NCI-H446 treated with DMSO at 0.1 percent for 48 hours (cell line): ENCODE data around the gene TCF3.
"Not testable (repeated sequence)": the region's sequence is repeated elsewhere in the genome, so short reads cannot be mapped to it uniquely, and the experiment has no call there.

Experiments used
- DNase-seq: peaks from one replicate; lab custom pipeline; 2025; lab: John Stamatoyannopoulos, UW

Gene TCF3

DNA sequence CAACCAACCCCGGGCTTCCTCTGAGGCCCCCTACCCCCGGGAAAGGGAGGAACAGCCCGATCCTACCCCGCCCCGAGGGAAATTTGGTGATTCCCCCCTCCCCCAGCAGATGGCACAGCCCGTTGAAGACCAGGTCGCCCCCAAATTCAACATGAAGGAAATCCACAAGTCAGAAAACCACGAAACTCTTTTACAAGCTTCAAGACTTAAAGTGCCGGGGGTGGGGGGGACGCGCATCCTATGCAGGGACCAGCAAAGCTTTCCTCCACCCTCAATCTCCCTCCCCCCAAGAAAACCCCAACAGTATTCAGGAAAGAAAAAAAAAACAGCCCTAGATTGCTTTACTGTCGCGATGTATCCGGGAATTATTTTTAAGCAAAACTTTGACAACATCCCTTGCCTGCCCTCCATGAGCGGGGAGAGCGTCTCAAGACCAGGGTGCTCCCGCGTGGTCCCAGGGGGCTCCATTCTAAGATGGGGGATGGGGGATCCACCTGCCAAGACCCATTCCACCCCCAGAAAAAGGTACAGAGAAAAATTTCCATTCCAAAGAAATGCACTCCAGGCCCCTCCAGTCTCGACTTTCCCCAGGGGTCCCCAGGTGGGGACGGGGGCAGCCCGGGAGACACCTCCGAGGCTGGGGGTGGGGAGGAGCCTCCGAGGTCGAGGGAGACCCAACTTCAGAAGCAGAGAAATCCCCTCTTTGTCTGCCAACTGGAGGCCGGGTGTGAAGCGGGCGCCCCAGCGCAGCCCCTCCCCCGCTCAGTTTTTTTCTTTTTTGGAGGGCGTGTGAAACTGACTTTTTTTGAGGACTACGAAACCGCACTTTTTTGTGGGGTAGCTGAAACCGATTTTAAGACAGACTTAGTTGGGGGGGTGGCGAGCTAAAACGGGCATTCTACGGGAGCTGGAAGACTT is 1.5 kb downstream of the TCF3 start:
- no peak for DNase-seq

DNA sequence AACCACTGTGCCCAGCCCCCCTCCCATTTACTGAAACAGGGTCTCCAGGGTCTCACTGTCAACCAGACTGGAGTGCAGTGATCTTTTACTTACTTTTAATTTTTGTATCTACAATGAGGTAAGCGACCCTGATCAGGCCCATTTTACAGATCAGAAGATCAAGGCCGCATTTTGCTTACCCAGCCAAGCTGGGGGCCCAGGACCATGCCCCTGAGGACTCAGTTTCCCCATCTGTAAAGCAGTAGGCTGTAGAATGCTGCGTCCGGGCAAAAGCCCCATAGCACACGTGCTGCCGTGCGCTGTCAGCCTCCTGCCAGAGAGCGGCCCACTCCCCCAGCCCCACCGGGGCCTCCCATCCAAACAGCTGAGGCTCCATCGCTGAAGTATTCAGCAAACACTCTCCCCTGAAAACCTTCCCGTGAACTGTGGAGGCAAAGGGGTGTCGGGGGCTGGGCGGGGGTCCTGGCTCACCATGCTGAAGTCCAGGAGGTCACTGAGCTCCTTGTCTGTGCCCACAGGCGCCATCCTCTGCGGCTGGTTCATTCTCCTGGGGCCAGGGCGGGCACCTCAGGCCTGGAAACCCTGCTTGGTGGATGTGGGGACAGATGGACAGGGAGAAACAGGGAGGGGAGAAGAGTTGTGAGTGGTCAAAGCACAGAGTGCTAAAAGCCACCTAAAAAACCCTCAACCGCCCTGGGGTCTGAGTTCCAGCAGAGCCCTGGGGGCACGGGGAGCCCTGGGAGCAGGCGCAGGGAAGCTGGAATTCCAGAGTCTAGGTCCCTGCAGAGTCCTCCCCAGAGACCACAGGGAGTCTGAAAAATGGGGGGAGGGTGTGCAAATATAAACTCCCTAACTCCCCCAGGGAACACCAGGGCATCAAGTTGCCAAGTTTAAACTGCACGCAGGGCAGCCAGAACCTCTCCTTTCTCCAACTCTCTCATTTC is 2.4 kb downstream of the TCF3 start:
- no peak for DNase-seq

DNA sequence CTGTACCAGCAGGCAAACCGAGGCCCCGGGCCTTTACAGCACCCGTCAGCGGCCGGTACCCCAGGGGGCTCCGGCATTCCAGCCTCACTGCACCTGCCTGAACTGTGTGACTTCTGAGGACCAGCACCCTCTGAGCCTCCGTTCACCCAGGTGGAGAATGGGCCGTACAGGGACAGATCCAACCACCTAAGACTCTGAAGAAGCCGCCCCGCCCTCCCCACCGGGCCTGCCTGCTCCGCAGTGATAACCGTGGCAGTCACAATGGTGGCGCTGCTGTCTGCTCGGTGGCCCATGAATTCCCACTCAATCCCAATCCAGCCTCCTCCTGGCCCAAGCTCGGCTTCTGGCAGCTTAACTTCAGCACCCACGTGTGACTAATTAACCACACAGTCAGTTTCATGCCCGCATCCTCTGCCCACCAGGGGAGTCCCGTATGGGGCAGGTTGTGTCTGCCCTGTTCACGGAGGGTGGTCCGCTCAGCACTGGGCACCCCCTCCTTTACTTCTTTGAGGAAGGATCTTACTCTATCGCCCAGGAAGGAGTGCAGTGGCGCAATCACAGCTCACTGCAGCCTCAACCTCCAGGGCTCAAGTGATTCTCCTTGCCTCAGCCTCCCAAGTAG is 3.4 kb downstream of the TCF3 start:
- no peak for DNase-seq

DNA sequence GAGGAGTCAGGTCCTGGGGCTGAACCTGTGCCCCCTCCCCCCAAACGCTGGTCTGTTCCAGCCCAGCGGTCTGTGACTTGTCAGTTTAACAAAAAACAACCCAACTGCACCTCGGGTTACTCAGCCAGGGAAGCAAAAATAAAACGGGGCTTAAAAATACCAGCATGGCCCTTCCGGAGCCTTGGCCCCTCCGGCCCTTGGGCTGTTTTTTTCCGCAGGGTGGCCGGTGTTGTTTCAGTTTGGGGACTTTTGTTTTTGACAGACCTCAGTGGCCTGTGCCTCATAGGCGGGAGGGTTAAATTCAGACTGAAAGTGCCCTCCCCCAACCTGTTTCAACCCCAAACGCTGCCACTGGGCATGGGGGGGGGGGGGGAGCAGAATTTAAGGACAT is 4.0 kb downstream of the TCF3 start:
- DNase-seq, result no peak

DNA sequence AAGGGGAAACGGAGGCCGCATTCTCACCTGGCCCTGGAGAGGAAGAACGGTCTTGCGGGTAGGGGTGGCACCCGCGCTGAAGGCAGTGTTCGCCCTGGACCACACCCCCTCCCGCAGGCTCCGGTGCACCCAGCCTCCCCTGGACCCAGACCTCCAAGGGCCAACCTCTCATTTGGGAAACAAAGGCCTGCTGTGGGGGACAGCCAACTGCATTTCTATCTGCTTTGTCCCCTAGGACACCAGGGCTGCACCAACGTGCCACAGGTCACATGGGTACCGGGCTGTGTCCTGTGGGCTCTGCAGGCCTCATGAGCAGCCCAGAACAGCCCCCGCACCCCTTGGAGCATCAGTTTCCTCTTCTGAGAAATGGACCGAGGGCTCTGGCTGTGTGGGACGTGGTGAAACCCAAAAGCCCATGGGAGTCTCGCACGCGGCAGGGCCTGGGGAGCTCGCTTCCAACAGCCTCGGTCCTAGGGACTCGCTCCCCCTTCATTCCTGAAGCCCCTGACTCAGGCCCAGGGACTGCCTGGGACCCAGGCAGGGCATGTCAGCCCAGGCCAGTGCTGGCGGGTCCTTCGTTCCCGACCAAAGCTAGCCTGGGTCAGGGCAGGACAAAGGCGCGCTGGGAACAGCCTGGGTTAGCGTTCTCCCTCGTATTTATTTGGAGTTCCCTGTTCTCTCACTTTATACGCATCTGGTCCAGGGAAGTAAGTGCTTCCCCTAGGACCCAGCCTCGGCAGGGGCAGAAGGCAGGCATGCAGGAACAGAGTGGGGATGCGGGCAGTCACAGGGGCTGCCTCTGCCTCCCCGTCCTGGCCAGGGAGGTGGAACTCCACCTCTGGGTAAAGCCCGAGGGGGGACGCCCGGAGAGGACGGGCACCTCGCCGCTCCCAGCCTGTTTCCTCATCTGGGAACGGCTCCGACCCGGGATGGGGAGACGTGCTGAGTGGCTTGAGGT is 4.6 kb downstream of the TCF3 start:
- DNase-seq, result no peak

DNA sequence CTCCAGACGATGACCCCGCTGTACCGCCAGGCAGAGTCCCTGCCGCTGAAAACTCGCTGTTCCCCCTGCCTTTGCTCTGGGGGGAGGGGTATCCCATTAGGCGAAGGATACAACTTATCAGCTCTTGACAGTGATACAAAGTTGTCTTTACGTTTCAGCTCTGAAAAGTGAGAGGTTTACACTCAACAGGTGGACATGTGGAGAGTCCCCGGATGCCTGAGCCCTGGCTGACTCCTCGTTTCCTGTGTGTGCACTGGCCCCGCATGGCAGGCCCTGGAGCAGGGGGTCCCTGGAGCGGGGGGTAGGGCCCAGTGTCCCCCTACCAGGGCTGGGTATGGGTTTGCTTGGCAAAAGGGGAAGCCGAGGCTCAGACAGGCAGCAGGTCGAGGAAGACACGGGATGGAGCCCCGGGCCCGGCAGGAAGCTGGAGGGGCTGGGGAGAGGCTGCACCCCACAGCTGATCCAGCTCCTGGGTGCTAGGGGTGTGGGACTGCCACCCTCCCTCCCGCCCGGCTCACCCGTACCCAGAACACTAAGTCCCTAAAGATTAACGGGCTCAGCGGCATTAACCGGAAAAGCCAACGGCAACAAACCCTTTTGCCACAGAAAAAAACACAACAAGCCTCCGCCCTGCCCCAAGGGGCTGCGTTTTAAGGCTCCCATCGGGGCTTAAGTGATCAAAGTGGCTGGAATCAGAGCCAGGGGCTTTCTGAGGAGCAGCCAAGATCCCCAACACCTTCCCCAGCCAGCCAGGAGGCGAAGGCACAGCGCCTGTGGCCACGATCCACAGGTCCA is 5.6 kb downstream of the TCF3 start:
- DNase-seq, result no peak

DNA sequence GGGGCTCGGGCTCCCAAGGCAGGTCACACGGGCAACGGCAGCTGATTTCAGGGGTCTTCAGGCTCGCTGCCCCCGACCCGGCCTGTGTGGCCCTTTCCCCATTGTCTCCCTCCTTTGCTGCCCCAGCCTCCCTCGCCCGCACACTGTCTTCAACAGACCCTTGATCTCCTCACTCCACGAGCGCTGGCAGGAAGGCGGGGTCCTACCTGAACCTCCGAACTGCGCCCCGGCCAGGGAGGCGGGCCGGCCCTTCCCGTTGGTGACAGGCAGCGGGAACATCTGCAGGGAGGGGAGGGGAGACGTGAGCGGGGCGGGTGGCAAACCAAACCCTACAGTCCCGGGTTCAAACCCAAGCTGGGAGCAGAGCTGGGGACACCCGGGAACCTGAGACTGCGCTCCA is 6.3 kb downstream of the TCF3 start:
- no peak for DNase-seq

DNA sequence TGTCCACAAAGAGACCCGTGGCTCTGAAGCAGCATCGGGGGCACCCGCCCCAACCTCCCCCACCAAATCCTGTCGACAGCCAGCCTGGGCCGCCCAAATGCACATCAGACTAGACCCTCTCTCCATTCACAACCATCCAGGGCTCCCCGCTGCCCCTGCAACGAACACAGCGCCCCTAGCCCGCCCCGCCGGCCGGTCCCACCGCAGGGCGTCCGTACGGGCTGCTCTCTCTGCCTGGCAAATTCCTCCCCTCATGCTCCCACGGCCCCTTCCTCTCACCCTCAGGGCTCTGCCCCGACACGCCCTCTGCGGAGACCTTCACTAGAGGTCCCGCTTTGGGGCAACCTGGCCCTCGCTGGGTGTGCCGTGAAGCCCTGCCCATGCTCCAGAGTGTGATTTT is 7.1 kb downstream of the TCF3 start:
- DNase-seq, result no peak

DNA sequence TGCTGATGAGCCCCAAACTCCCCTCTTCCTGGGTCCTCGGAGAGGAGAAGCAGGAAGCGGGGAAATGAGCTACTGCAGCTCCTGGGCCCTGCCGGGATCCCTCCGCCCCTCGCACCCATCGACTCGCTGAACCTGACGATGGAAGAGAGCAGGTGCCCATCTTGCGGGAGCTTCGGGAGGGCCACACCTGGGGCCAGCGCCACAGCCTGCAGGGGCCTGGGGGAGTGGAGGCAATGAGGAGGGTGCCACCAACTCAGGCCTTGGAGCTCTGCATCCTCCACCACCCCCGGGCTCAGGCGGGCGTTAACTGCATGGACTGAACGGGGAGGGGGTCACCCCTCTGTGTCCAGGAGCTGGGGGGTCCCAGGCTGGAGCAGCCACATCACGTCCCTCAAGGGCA is 8.3 kb downstream of the TCF3 start:
- DNase-seq, result no peak

DNA sequence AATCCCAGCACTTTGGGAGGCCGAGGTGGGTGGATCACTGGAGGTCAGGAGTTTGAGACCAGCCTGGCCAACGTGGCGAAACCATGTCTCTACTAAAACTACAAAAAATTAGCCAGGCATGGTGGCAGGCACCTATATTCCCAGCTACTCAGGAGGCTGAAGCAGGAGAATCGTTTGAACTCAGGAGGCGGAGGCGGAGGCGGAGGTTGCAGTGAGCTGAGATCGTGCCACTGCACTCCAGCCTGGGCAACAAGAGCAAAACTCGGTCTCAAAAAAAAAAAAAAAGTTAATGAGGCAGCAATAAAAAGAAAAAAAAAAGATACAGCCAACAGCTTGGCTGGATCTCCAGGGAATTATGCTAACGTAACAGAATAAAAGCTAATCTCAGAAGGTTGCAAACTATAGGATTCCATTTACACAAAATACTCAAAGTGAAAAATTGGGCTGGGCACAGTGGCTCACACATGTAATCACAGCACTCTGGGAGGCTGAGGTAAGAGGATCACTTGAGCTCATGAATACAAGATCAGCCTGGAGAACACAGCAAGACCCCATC is 11.4 kb downstream of the TCF3 start:
- DNase-seq, result not testable (repeated sequence)

DNA sequence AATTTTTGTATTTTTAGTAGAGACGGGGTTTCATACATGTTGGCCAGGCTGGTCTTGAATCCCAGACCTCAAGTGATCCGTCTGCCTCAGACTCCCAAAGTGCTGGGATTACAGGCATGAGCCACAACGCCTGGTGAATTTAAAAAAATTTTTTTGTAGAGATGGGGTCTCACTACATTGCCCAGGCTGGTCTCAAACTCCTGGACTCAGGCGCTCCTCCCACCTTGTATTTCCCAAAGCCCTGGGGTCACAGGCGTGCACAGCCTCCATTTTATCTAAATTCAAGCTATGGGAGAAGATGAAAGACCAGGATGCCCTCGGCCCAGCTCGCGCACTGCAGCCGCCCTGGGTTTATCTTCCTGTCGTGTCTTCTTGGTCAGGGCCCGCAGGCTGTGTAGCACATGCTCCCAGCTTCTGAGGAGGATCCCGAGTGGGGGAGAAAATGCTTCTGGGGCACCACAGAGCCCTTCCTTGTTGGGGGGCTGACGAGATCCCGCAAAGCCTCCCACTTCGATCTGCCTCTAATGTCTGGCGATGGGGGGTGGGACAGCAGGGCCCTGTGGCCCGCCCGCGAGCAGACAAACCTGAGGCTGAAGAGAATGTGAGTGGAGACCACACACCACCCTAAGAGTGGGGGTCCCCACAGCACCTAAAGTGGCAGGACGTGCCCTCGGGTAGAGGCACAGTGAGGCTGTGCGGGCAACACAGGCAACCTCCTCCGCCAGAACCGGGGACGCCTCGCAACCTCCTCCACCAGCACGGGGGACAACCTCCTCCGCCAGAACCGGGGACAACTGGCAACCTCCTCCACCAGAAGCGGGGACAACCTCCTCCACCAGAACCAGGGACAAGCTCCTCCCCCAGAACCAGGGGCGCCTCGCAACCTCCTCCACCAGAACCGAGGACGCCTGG is 15.8 kb downstream of the TCF3 start:
- no peak for DNase-seq

DNA sequence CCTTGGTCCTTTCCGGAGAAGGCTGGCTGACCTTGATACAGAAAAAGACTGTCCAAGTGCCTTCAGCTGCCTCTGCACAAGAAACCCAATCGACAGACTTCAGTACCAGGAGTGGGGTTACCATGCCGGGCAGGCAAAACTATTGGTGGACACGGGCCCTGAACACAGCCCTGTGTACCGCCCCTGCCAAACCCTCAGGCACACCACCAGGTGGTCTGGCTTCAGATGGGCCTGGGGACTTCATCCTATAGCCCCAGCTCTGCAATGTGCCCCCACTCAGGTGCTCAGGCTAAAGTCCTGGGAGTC is 17.5 kb downstream of the TCF3 start:
- DNase-seq, result no peak

DNA sequence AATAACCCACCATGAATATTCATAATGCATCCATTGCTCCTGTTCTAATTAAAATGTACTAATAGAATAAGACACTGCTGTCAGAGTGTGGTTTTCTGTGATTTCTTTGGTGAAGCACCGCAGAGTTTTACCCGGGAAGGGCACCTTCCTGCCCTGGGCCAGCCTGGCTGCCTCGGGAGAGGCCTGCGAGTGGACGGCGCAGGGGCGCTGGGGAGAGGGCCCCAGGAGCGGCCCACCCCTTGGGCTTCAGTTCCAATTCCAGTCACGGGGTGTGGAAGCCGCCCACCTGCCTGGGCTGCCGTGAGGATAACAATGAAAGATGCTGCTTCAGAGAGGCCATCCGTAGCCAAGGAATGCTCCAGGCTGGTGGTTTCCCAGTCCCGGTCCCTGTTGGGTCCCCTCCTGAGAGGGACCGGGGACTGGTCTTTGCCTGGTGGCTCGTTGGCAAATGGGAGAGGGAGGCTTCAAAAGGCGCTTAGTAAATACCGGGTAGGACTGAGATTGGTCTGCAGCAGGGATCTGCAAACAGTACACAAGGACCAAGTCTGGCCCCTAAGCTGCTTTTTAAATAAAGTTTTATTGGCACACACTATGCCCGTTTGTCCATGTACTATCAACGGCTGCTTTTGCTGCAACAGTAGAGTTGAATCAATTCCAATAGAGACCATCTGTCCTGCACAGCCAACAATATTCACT is 18.0 kb downstream of the TCF3 start:
- peak; percentile 50 for DNase-seq

DNA sequence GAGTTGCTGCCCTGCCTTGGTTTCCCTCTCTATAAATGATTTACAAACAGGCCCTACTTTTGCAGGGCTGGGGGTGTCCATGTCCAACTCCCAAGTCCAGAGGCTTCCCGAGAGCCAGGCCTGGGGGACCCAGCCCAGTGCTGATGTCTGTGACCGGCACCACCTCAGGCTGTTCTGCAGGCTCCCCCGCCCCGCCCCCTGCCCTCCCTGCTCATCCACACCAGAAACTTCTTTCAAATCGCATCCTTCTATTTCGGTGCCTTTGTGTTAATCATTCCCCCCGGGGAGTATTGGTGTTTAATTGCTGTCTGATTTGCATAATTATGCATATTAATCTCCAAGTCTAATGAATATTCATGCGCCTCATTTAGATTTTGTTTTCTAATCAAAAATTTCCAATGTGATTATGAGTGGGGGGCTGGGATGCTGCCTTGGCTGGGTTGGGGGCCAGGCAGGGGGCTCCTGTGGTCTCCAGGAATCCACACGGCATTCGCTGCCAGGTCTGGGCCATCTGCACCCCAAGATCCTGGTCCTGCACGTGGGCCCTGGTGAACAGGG is 19.1 kb downstream of the TCF3 start:
- no peak for DNase-seq

DNA sequence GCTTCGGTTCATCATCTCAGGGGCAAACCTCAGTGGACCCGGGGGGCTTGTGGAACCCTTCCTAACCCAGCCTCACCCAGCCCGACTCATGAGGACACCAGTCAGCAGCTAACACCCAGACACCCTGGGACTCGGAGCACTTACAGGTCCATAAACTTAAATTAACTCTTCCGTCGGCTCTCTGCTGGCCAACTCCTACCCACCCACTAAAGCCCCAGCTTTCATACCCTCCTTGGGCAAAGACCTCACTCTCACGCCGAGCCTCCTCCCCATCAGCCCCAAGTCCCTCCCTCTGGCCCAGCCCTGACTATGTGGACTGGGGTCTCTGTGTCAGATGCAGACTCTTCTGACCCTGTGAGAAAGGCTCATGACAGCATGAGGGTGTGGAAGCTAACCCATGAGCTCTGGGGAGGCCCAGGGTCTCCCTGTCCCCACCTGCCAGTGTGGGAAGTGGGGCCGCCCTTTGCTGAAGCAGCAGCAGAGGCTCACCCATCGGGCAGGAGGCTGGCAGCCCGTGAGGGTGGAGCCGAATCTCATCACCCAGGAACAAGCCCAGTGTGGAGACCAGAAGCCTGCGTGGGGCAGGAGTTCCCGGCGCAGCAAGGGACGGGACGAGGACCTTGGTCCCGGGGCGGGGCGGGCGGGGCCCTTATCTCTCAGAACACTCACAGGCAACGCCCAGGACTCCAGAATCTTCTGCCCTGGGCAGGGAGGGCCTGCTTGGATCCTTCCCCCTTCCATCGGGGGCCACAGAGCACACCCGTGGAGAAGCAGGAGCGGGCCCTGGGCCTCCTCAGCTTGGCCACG is 19.8 kb downstream of the TCF3 start:
- no peak for DNase-seq

DNA sequence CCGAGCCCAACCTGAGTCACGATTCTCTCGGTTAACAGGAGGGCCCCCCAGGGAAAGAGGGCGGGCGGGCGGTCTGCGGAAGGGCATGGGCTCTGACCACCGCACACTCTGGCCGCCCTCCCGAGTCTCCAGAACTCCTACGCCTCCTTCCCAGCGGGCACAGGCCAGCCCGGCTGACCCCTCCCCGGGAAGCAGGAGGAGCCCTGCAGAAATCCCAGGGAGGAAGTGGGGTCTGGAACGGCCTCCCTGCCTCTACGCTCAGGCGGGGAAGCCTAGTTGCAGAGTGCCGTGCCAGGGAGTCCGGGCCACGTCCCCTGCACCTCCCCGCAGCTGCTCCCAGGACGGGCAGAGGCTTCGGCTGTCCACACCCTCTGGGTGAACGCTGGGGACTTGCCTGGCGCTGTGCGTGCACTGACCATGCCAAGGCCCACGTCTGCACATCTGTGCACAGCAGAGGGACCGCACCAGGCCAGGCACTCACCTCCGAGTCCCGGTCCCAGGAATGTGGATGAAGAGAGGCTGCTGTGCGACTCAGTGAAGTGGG is 20.8 kb downstream of the TCF3 start:
- DNase-seq, result no peak

DNA sequence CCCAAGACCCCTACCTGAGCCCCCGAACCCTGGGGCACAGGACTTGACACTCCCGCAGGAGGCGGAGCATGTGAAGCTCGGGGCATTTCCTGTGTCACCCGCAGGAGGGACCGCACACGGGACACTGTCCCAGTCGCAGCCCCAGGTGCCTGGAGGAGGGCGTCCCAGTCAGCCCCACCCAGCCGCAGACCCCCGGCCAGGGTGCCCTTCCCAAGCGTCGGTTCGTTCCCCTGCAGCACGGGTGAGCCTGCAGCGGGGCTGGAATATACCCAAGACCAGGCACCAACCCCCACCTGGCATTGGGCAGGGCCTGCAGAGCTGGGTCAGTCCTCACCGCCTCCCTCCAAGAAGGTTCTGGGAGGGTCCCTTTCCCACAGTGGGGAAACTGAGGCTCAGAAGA is 21.6 kb downstream of the TCF3 start:
- DNase-seq, result no peak
